ENCODE data around the gene TENT4B.

TENT4B gene

DNA sequence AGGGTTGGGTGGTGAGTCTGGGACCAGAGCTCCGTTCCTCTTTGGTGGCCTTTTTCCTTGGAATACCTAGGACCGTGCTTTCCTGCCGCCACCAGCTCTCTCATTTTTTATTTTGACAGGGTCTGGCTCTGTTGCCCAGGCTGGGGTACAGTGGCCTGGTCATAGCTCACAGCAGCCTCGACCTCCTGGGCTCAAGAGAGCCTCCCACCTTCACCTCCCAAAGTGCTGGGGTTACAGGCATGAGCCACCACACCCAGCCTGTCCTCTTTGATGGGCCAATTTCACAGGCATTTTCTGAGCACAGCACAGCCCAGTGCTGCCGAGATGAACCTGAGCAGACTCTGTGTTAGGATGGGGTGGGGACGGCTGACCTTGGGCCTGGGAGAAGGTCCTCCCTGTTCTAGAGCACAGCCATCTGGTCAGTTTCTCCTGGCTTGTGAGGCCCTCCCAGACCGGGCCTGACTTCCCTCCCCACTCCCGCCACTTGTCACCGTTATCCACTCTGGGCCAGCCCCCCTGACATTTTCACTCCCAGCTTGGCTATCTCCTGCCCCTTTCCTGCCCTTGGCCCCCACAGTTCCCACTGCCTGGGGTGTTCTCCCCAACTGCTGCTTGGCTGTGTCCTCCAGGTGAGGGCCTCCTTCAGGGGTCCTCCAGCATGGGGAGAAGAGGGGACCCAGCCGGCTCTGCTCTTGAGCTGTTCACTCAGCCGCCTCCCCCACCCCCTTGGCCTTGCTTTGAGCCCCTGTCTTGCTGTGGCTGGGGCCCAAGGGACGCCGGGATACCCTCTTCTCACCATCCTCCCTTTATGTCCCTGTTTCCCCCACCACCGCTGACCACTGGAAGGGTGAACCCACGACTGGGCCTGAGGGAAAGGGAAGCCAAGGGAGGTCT lies 118.3 kb downstream of the TENT4B start:
- no peak for DNase-seq (ENCODE audit: low read depth in 2 of 2)

DNA sequence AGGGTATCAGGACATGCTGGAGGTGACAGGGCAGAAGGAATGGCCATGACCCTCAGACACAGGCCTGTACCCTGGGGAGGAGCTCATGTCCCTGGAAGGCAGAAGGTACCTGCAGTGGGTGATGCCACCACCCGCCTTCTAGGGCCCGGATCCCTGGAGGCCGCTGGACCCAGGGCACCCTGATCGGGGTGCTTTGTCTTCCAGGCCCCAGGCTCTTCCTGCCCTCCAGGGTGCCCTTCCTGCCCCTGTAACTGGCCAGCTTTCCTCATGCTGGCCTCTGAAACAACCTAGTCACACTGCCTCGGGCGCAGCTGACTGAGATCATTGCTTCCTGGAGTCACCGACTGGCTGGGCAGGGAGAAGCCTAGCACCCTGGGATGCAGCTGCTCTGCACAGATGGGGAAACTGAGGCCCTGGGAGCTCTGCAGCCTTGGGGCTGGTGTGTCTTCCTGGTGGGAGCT lies 119.0 kb downstream of the TENT4B start:
- DNase-seq (ENCODE audit: low read depth in 2 of 2) = no peak

GRCh38 chr16:50272687-50273381 lies 119.7 kb downstream of the TENT4B start:
- no peak for DNase-seq (ENCODE audit: low read depth in 2 of 2)

- DNase-seq (ENCODE audit: low read depth in 2 of 2) = no peak
These were observed 120.2 kb downstream of the TENT4B start for GRCh38 chr16:50273382-50273690.

DNA sequence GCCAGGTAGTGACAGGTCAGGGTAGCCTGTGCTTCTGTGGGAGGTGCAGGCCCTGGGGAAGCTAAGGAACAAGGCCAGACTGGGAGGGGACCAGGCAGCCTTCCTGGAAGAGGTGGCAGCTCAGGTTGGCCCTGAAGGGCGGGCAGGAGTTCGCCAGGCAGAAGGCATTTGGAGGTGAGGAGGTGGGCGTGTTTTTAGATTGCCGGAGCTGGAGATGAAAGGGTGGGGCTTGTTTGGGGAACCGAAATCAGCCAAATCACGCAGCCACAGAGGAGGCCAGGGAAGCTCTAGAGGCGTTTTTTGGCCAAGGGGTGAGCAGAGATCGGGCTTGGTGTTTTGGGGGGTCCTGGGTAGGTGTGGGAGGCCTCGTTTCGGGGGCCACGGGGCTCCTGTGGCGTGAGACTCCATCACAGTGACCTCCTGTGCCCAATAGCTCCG lies 120.8 kb downstream of the TENT4B start:
- DNase-seq (ENCODE audit: low read depth in 2 of 2) = no peak

- peak in 1 of 2 donors; percentile 32 for DNase-seq (ENCODE audit: low read depth in 2 of 2)
These were observed 121.4 kb downstream of the TENT4B start for GRCh38 chr16:50274326-50275097.

GRCh38 chr16:50275098-50275415 lies 122.0 kb downstream of the TENT4B start:
- DNase-seq (ENCODE audit: low read depth in 2 of 2) = no peak

DNA sequence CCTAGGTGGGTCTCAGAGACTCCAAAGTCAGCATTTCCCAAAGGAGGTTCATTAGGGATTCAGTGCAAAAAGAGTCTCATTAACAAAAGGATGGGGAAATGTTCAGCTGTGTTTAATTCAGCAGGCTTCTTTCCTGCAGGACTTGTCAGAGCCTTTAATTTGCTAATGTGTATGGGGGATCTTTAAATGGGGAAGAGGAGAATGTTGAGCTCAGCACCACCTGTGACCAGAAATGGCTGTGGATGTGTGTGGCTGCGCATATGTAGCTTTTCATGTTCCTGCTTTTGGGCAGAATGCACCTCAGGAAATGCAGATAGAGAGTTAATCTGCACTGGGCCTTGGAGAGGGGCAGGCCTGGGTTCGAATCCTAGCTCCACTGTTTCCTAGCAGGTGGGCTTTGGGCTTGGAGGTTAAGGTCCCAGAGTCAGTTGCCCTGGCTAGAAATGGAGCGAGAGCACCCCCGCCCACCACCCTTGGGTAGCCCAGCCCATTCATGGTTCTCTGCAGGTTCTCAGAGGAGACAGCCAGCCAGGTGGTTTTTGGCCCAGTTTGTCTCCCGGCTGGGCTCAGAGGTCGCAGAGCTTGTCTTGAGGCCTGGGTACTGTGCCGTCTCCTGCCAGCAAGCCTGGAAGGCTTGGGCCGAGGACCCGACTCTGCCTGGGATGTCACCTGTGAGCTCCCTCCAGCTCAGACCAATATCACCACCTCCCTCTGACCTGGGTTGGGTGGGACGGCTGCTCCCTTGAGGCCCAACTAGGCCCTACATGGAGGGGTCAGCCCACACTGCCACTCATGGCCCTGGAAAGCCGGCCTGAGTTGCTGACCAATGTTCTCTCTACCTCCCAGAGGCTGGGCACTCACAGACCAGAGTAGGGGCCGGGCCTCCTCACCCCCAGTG lies 122.6 kb downstream of the TENT4B start:
- DNase-seq (ENCODE audit: low read depth in 2 of 2) = no peak

DNA sequence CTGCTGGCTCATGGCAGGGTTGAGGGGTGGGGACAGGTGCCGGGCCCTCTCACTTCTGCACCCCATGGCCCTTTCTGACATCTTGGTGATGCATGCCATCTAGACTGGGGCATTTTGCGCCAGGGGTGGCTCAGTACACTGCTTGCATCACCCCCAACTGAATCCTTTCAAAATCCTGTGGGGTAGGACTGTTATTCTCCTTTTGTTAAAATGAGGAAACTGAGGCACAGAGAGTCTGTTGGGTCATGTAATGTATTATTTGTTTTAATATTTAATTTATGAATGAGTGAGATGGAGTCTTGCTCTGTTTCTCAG lies 123.2 kb downstream of the TENT4B start:
- DNase-seq (ENCODE audit: low read depth in 2 of 2) = no peak

DNA sequence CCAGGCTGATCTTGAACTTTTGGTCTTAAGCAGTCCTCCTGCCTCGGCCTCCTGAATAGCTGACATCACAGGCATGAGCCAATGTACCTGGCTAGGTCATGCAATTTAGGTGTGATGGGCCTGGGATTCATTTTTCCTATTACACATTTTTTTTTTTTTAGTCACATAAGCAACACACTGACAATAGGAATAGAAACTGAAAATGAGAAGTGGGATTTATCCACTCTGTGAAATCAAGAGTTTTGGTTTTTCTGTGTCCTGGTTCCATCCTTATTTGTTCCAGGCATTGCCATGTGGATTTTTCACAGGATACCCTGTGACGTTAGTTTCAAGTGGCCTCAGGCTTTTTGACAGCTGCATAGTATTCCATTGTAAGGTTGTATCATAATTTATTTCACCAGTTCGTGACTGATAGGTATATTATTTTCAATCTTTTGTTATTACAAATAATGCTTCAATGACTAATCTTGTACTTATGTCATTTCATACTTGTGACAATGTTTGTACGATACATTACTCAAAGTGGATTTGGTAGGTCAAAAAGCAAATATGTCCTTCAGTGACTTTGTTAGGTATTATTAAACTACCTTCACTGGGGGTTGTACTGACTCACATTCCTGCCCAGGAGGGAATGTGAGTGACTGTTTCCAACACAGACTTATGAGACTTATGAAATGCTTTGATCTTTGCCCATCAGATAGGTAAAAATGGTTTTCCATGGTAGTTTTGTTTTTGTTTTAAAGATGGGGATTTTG lies 123.9 kb downstream of the TENT4B start:
- no peak for DNase-seq (ENCODE audit: low read depth in 2 of 2)

- DNase-seq (ENCODE audit: low read depth in 2 of 2) = no peak
These were observed 125.1 kb downstream of the TENT4B start for GRCh38 chr16:50278251-50278650.

DNA sequence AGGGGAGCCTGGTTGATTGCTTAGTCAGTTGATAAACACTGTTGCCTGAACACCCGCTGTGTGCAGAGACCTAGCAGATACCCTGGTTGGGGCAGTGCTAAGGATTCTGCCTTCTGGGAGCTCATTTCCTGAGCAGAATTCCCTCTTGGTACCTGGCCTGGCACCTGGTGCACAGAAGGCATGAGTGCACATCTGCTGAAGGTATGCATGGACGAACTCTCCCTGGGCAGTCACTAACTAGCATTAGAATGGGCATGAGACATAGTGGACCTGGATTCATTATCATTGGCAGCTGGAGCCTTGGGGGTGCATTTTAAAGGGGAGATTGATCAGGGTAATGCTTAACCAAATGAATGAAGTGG lies 126.4 kb downstream of the TENT4B start:
- no peak for DNase-seq (ENCODE audit: low read depth in 2 of 2)

- no peak for DNase-seq (ENCODE audit: low read depth in 2 of 2)
These were observed 127.8 kb downstream of the TENT4B start for GRCh38 chr16:50280932-50281331.
